ENCODE results near the gene SNRPF.

SNRPF gene

DNA sequence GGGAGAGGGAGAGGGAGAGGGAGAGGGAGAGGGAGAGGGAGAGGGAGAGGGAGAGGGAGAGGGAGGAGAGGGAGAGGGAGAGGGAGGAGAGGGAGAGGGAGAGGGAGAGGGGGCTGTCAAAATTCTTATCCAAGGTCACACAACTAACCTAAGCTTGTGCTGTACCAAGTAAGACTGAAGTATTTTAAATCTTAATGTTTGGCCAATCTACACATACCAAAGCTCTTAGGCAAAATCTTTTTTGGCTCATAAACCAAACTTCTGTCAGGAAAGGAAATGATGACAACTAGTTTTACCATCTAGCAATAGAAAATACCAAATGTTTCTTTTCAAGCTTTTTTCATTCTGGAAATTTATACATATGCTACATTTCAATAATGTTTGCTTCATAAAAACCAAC is 49.8 kb downstream of the SNRPF start:
- TF ChIP-seq ZFX (IDR thresholded peaks at IDR 0.05) = no peak
- TF ChIP-seq, protein P1, sequence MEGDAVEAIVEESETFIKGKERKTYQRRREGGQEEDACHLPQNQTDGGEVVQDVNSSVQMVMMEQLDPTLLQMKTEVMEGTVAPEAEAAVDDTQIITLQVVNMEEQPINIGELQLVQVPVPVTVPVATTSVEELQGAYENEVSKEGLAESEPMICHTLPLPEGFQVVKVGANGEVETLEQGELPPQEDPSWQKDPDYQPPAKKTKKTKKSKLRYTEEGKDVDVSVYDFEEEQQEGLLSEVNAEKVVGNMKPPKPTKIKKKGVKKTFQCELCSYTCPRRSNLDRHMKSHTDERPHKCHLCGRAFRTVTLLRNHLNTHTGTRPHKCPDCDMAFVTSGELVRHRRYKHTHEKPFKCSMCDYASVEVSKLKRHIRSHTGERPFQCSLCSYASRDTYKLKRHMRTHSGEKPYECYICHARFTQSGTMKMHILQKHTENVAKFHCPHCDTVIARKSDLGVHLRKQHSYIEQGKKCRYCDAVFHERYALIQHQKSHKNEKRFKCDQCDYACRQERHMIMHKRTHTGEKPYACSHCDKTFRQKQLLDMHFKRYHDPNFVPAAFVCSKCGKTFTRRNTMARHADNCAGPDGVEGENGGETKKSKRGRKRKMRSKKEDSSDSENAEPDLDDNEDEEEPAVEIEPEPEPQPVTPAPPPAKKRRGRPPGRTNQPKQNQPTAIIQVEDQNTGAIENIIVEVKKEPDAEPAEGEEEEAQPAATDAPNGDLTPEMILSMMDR (conservative IDR thresholded peaks at IDR 0.05) = no peak
- H3K27ac ChIP-seq = no peak overlapping the region

GRCh38 chr12:95909871-95910270 is 51.1 kb downstream of the SNRPF start:
- no peak overlapping the region for H3K27ac ChIP-seq
- TF ChIP-seq ZFX (IDR thresholded peaks at IDR 0.05) = no peak
- TF ChIP-seq, protein P1 (conservative IDR thresholded peaks at IDR 0.05) = no peak

All from C4-2B (cell line).